ENCODE data around the gene SYTL5.

- no peak for TF ChIP-seq EP300 (IDR thresholded peaks at IDR 0.05; ENCODE audit: borderline replicate concordance)
- TF ChIP-seq REST (IDR thresholded peaks at IDR 0.05; ENCODE audit: low read depth), result no peak
- TF ChIP-seq RAD21 (IDR thresholded peaks at IDR 0.05; ENCODE audit: low read depth), result no peak
These were observed 38.6 kb upstream of the SYTL5 start for GRCh38 chrX:37967714-37968113.

All from Ishikawa (cell line).